ENCODE data around the gene SPA17. TPM values are rescaled to one million over a fixed set of nuclear protein-coding genes. Genes with fewer than 3 reads are reported as not detected.

SPA17 gene
- total RNA-seq, 1 donor from 2014 or later: 13.4 TPM

GRCh38 chr11:124674571-124674970 lies 867 bp downstream of the SPA17 start:
- Mint-ChIP-seq H3K27me3 (peaks cover 2% of the 10 kb centered on the region), H3K9me3 (no peaks in the 10 kb centered on the region), H3K27ac (peak overlapping the region; percentile 91), H3K4me3 (peak overlapping the region; percentile 91), H3K36me3 (no peaks in the 10 kb centered on the region), H3K4me1 (ENCODE audit: unreplicated experiment) (peaks cover 23% of the 10 kb centered on the region)
- no peak for TF ChIP-seq CTCF (conservative IDR thresholded peaks at IDR 0.05)
- no peak for DNase-seq (ENCODE audit: extremely low spot score, unreplicated experiment)

- TF ChIP-seq CTCF (conservative IDR thresholded peaks at IDR 0.05): no peak
- no peak for DNase-seq (ENCODE audit: extremely low spot score, unreplicated experiment)
- Mint-ChIP-seq H3K4me1 (ENCODE audit: unreplicated experiment) (peaks cover 23% of the 10 kb centered on the region), H3K4me3 (no peak overlapping the region), H3K36me3 (no peaks in the 10 kb centered on the region), H3K27ac (no peak overlapping the region), H3K27me3 (peaks cover 2% of the 10 kb centered on the region), H3K9me3 (no peaks in the 10 kb centered on the region)
Observed at GRCh38 chr11:124676386-124676785, 2.7 kb downstream of the SPA17 start.

- H3K9me3 Mint-ChIP-seq: peaks cover 13% of the 10 kb centered on the region
- H3K27me3 Mint-ChIP-seq: no peaks in the 10 kb centered on the region
- DNase-seq (ENCODE audit: extremely low spot score, unreplicated experiment): no peak
- H3K4me1 Mint-ChIP-seq (ENCODE audit: unreplicated experiment): peaks cover 13% of the 10 kb centered on the region
- no peak overlapping the region for H3K4me3 Mint-ChIP-seq
- no peak for TF ChIP-seq CTCF (conservative IDR thresholded peaks at IDR 0.05)
- H3K27ac Mint-ChIP-seq: no peak overlapping the region
- peaks cover 13% of the 10 kb centered on the region for H3K36me3 Mint-ChIP-seq
Observed at GRCh38 chr11:124678416-124678815, 4.7 kb downstream of the SPA17 start.

- peaks cover 18% of the 10 kb centered on the region for H3K36me3 Mint-ChIP-seq
Observed at GRCh38 chr11:124681421-124681820, 7.7 kb downstream of the SPA17 start.

GRCh38 chr11:124682443-124682842 lies 8.7 kb downstream of the SPA17 start:
- no peak for TF ChIP-seq CTCF (conservative IDR thresholded peaks at IDR 0.05)
- H3K9me3 Mint-ChIP-seq: peaks cover 25% of the 10 kb centered on the region
- DNase-seq (ENCODE audit: extremely low spot score, unreplicated experiment): no peak
- H3K36me3 Mint-ChIP-seq: peaks cover 22% of the 10 kb centered on the region
- no peak overlapping the region for H3K4me3 Mint-ChIP-seq
- H3K27me3 Mint-ChIP-seq: no peaks in the 10 kb centered on the region
- H3K4me1 Mint-ChIP-seq (ENCODE audit: unreplicated experiment): no peaks in the 10 kb centered on the region
- H3K27ac Mint-ChIP-seq: no peak overlapping the region

More at GRCh38 chr11:124681421-124681820, 7.7 kb downstream of the SPA17 start:
- peaks cover 15% of the 10 kb centered on the region for H3K9me3 Mint-ChIP-seq
- H3K4me3 Mint-ChIP-seq: no peak overlapping the region
- H3K27ac Mint-ChIP-seq: no peak overlapping the region
- H3K4me1 Mint-ChIP-seq (ENCODE audit: unreplicated experiment): peaks cover 2% of the 10 kb centered on the region
- TF ChIP-seq CTCF (conservative IDR thresholded peaks at IDR 0.05): no peak
- DNase-seq (ENCODE audit: extremely low spot score, unreplicated experiment): no peak
- no peaks in the 10 kb centered on the region for H3K27me3 Mint-ChIP-seq

- DNase-seq (ENCODE audit: extremely low spot score, unreplicated experiment): no peak
- TF ChIP-seq CTCF (conservative IDR thresholded peaks at IDR 0.05): no peak
- Mint-ChIP-seq H3K27me3 (no peaks in the 10 kb centered on the region), H3K27ac (no peak overlapping the region), H3K4me1 (ENCODE audit: unreplicated experiment) (no peaks in the 10 kb centered on the region), H3K9me3 (no peaks in the 10 kb centered on the region), H3K36me3 (no peaks in the 10 kb centered on the region), H3K4me3 (no peak overlapping the region)
Observed at GRCh38 chr11:124693142-124693541, 19.4 kb downstream of the SPA17 start.

All from type B pancreatic cell (in vitro differentiated cells).